ENCODE measurements around the gene UBE2J1. TPM values are rescaled to one million over a fixed set of nuclear protein-coding genes. Genes with fewer than 3 reads are reported as not detected.

The UBE2J1 gene
- total and polyA plus RNA-seq, 9 of the 15 experiments (the other 6 are each of a cell fraction or from before 2014, with no cell fraction given): 11.6 to 32.6 (median 22.0) TPM

GRCh38 chr6:89321131-89321970, 31.2 kb downstream of the UBE2J1 start (continued):
- TF ChIP-seq POLR3G (IDR thresholded peaks at IDR 0.05; ENCODE audit: extremely low read depth, insufficient read length, insufficient replicate concordance) (no peak), CTCF (IDR thresholded peaks at IDR 0.05 in 2 of 3, conservative IDR thresholded peaks at IDR 0.05 in 1 of 3; ENCODE audit: insufficient read depth in 2 of 3, low read depth in 1 of 3, low read length in 3 of 3) (no peak), KDM2B (CRISPR knock-in tag; IDR thresholded peaks at IDR 0.05) (no peak), USF1 (CRISPR knock-in tag; IDR thresholded peaks at IDR 0.05) (no peak), PTTG1 (tag; IDR thresholded peaks at IDR 0.05; ENCODE audit: low read depth) (no peak), ILF3 (IDR thresholded peaks at IDR 0.05; ENCODE audit: borderline replicate concordance) (no peak), HMG20B (CRISPR knock-in tag; IDR thresholded peaks at IDR 0.05) (no peak), MBD2 (IDR thresholded peaks at IDR 0.05; ENCODE audit: borderline replicate concordance, low read depth) (peak; percentile 54; the same call in 1 of the 2 replicates), LCOR (CRISPR knock-in tag; IDR thresholded peaks at IDR 0.05) (0 out of 2 replicates have a peak, but pooled peaks have one; percentile 58), ZC3H11A (IDR thresholded peaks at IDR 0.05; ENCODE audit: low read depth, low read length) (no peak), AFF1 (IDR thresholded peaks at IDR 0.05; ENCODE audit: low read depth in 1 of 2, partially characterized antibody in 2 of 2) (no peak), POLR2AphosphoS2 (IDR thresholded peaks at IDR 0.05; ENCODE audit: low read length) (no peak), ZBTB43 (CRISPR knock-in tag; IDR thresholded peaks at IDR 0.05) (no peak)
